Measurements from ENCODE around the gene GALNT4. TPM values are rescaled to one million over a fixed set of nuclear protein-coding genes. Genes with fewer than 3 reads are reported as not detected.

Gene GALNT4
- total RNA-seq, 2 experiments from 2014 or later: 5.9 to 6.4 TPM

- ATAC-seq (no peak), DNase-seq (no peak)
- peaks cover 35% of the 10 kb centered on the region for H3K36me3 Mint-ChIP-seq (ENCODE audit: low read depth)
- peak overlapping the region; percentile 98 for H3K4me3 Mint-ChIP-seq
- peaks cover 55% of the 10 kb centered on the region for H3K4me1 Mint-ChIP-seq (ENCODE audit: low read depth)
- H3K9me3 Mint-ChIP-seq: no peaks in the 10 kb centered on the region
- POLR2A ChIA-PET: interaction anchor here (0.9 to 1.9 kb wide), 7 partner anchors 9 to 480 kb away, joined by 3 to 7 read pairs (median 4); no protein-coding TSS in a partner anchor
- TF ChIP-seq, protein P1, sequence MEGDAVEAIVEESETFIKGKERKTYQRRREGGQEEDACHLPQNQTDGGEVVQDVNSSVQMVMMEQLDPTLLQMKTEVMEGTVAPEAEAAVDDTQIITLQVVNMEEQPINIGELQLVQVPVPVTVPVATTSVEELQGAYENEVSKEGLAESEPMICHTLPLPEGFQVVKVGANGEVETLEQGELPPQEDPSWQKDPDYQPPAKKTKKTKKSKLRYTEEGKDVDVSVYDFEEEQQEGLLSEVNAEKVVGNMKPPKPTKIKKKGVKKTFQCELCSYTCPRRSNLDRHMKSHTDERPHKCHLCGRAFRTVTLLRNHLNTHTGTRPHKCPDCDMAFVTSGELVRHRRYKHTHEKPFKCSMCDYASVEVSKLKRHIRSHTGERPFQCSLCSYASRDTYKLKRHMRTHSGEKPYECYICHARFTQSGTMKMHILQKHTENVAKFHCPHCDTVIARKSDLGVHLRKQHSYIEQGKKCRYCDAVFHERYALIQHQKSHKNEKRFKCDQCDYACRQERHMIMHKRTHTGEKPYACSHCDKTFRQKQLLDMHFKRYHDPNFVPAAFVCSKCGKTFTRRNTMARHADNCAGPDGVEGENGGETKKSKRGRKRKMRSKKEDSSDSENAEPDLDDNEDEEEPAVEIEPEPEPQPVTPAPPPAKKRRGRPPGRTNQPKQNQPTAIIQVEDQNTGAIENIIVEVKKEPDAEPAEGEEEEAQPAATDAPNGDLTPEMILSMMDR (IDR thresholded peaks at IDR 0.05): no peak
- CTCF ChIA-PET: interaction anchor here (0.6 to 5.3 kb wide), 17 partner anchors 11 to 505 kb away, joined by 3 to 80 read pairs (median 4); no protein-coding TSS in a partner anchor
- peak overlapping the region; percentile 89 for H3K27ac Mint-ChIP-seq
- intact Hi-C loops (cut with micrococcal nuclease): loop anchor here (2.0 kb wide), 2 partner anchors 29 to 55 kb away; no protein-coding TSS in a partner anchor
- no peaks in the 10 kb centered on the region for H3K27me3 Mint-ChIP-seq
Measured at GRCh38 chr12:89523843-89524540, 604 bp downstream of the GALNT4 start.

DNA sequence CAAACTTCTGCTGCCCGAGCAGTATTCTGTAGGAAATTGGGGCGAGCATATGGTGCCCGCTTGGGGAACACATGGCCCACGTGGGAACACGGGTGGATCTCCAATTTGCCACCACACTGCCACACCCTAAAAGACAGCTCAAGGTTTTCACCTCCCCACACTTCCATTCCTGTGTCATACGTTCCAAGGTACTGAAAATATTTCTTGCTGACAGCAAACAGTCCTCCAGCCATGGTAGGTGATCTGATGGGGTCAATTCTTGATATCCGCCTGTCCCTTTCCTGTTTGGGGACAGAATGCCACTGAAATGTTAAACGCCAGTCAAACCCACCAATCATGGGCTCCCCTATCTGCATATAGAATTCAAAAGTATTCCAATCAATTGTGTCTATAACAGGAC lies 1.2 kb downstream of the GALNT4 start:
- ChIA-PET CTCF (interaction anchor here (0.9 to 5.3 kb wide), 5 partner anchors 13 to 506 kb away, joined by 3 to 80 read pairs (median 9); no protein-coding TSS in a partner anchor), POLR2A (no interaction called here)
- ATAC-seq (no peak), DNase-seq (no peak)
- intact Hi-C loops (cut with micrococcal nuclease): no loop called here
- H3K4me3 Mint-ChIP-seq: peak overlapping the region; percentile 98
- H3K9me3 Mint-ChIP-seq: no peaks in the 10 kb centered on the region
- no peaks in the 10 kb centered on the region for H3K27me3 Mint-ChIP-seq
- TF ChIP-seq, protein P1 (IDR thresholded peaks at IDR 0.05): no peak
- H3K27ac Mint-ChIP-seq: no peak overlapping the region
- H3K36me3 Mint-ChIP-seq (ENCODE audit: low read depth): peaks cover 40% of the 10 kb centered on the region
- H3K4me1 Mint-ChIP-seq (ENCODE audit: low read depth): peaks cover 58% of the 10 kb centered on the region

DNA sequence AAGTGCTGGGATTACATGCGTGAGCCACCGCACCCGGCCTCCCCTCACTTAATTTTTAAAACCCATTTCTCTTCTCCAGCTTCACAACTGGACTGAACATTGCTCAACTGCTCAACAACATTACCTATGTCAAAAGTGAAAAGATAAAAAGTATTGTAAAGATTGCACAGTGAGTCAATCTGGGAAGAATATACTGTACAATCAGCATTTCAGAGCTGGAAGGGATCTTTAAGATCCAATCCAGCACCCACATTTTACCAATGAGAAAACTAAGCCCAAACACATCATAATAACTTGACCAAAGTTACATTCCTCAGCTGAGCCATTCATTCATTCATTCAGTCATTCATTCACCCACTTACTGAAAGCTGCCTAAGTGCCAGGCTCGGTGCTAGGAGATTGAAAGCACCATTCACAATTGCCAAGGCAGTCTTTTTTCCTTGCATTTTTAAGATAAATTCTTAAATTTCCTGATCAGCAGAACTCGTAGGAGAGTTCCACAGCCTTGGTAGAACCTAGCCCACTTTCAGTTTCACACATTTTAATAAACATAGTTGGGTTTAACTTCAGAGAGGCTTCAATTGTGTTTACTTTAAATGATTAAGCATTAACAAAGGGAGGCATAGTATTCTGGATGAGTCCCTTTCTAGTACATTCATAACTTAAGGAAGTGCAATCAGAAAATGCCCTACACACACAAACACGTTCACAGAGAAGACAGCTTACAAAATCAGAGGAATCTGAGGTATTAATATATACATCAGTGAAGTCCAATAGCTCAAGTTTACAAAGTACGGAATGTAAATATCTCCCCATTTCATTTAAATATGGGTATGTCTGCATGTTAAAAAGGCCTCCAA lies 3.0 kb downstream of the GALNT4 start:
- Mint-ChIP-seq H3K4me1 (ENCODE audit: low read depth) (peaks cover 50% of the 10 kb centered on the region), H3K4me3 (peak overlapping the region; percentile 52), H3K27ac (peak overlapping the region; percentile 7), H3K9me3 (no peaks in the 10 kb centered on the region), H3K27me3 (no peaks in the 10 kb centered on the region), H3K36me3 (ENCODE audit: low read depth) (peaks cover 41% of the 10 kb centered on the region)
- intact Hi-C loops (cut with micrococcal nuclease): no loop called here
- ATAC-seq: no peak
- DNase-seq: no peak
- POLR2A ChIA-PET: interaction anchor here (1.1 kb wide), 1 partner anchor 22 kb away, joined by 3 read pairs; no protein-coding TSS in a partner anchor
- TF ChIP-seq, protein P1 (IDR thresholded peaks at IDR 0.05): no peak
- CTCF ChIA-PET: interaction anchor here (0.7 to 1.9 kb wide), 6 partner anchors 15 to 504 kb away, joined by 3 to 10 read pairs (median 6); no protein-coding TSS in a partner anchor

DNA sequence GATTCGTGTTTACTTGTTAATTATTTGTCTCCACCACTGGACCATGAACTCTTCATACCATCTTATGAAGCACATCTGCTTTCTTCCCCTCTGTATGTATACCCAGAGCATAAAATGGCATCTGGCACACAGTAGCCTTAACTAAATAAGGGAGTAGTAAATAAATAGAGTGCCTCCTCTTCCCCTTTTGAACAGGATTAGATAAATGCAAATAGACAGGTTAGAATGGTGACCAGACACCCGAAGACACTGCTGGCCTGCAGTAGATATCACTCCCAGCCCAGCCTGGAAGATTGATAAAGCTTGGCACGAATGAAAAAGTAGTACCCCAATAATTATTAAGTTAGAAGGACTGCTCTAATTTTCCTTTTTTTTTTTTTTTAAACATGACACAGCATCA lies 6.9 kb downstream of the GALNT4 start:
- intact Hi-C loops (cut with micrococcal nuclease): no loop called here
- TF ChIP-seq, protein P1 (IDR thresholded peaks at IDR 0.05): no peak
- POLR2A ChIA-PET: no interaction called here
- Mint-ChIP-seq H3K36me3 (ENCODE audit: low read depth) (peaks cover 22% of the 10 kb centered on the region), H3K4me3 (no peak overlapping the region), H3K9me3 (no peaks in the 10 kb centered on the region), H3K4me1 (ENCODE audit: low read depth) (peaks cover 30% of the 10 kb centered on the region), H3K27me3 (no peaks in the 10 kb centered on the region), H3K27ac (no peak overlapping the region)
- no peak for DNase-seq
- CTCF ChIA-PET: interaction anchor here (1.8 kb wide), 1 partner anchor 25 kb away, joined by 5 read pairs; no protein-coding TSS in a partner anchor
- ATAC-seq: no peak

Data from activated CD8-positive, alpha-beta T cell treated with anti-CD3 and anti-CD28 coated beads for 36 hours (primary cell).